H9 (cell line): ENCODE results near the gene INPP5A. TPM values are rescaled to one million over a fixed set of nuclear protein-coding genes. Genes with fewer than 3 reads are reported as not detected.

ENCODE experiments used
- DNase-seq: peaks from one replicate; pipeline ENCODE4 v3.0.0-alpha.2; 2017
- H2AFZ ChIP-seq: one replicate; pipeline ENCODE4 v1.6.1; 2013; ENCODE audit warnings: mild to moderate bottlenecking, low read length, control low read depth, moderate library complexity
- H2AK5ac ChIP-seq: 2 replicates; pipeline ENCODE4 v1.6.1; 2013; ENCODE audit warnings: low read length, control low read depth, mixed read lengths; ENCODE audit not compliant: insufficient read length
- H2BK120ac ChIP-seq: one replicate; pipeline ENCODE4 v1.6.1; 2013; ENCODE audit warnings: low read depth, mild to moderate bottlenecking, low read length, control low read depth, inconsistent platforms; ENCODE audit not compliant: poor library complexity, severe bottlenecking
- H2BK12ac ChIP-seq: 2 replicates; pipeline ENCODE4 v1.6.1; 2013; ENCODE audit warnings: low read length, control low read depth, mixed read lengths, low read depth; ENCODE audit not compliant: insufficient read length
- H2BK15ac ChIP-seq: 2 replicates; pipeline ENCODE4 v1.6.1; 2013; ENCODE audit warnings: low read depth, low read length, control low read depth
- H2BK20ac ChIP-seq: one replicate; pipeline ENCODE4 v1.6.1; 2013; ENCODE audit warnings: low read depth, mild to moderate bottlenecking, low read length, control low read depth, inconsistent platforms; ENCODE audit not compliant: poor library complexity, severe bottlenecking
- H2BK5ac ChIP-seq: 2 replicates; pipeline ENCODE4 v1.6.1; 2013; ENCODE audit warnings: low read length, control low read depth, mixed read lengths; ENCODE audit not compliant: insufficient read length
- H3K14ac ChIP-seq: 2 replicates; pipeline ENCODE4 v1.6.1; 2013; ENCODE audit warnings: low read length, control low read depth; ENCODE audit not compliant: insufficient read depth
- H3K18ac ChIP-seq: 2 replicates; pipeline ENCODE4 v1.6.1; 2013; ENCODE audit warnings: low read depth, mild to moderate bottlenecking, mixed read lengths, low read length, control low read depth; ENCODE audit not compliant: insufficient read length
- H3K23ac ChIP-seq: 2 replicates; pipeline ENCODE4 v1.6.1; 2013; ENCODE audit warnings: low read length, control low read depth, mixed read lengths, low read depth; ENCODE audit not compliant: insufficient read length
- H3K23me2 ChIP-seq: 2 replicates; pipeline ENCODE4 v1.6.1; 2013; ENCODE audit warnings: low read depth, mild to moderate bottlenecking, mixed read lengths, low read length, control low read depth; ENCODE audit not compliant: insufficient read length, poor library complexity, severe bottlenecking
- H3K27ac ChIP-seq: 2 replicates; pipeline ENCODE4 v1.5.1; 2013; ENCODE audit warnings: low read length, control low read depth, mixed read lengths, low read depth; ENCODE audit not compliant: insufficient read length
- H3K27me3 ChIP-seq: 2 replicates; pipeline ENCODE4 v1.6.1; 2013; ENCODE audit warnings: low read length, control low read depth, inconsistent platforms; ENCODE audit not compliant: insufficient read depth
- H3K4ac ChIP-seq: 2 replicates; pipeline ENCODE4 v1.6.1; 2013; ENCODE audit warnings: low read depth, mild to moderate bottlenecking, control low read depth, inconsistent platforms, low read length, moderate library complexity
- H3K4me1 ChIP-seq: 2 replicates; pipeline ENCODE4 v1.6.1; 2013; ENCODE audit warnings: low read length, control low read depth, inconsistent platforms; ENCODE audit not compliant: insufficient read depth
- H3K4me2 ChIP-seq: 2 replicates; pipeline ENCODE4 v1.6.1; 2013; ENCODE audit warnings: low read length, control low read depth, mixed read lengths; ENCODE audit not compliant: insufficient read length, insufficient read depth
- H3K56ac ChIP-seq: 2 replicates; pipeline ENCODE4 v1.6.1; 2013; ENCODE audit warnings: low read depth, mild to moderate bottlenecking, mixed read lengths, low read length, control low read depth; ENCODE audit not compliant: insufficient read length
- H3K79me1 ChIP-seq: 2 replicates; pipeline ENCODE4 v1.6.1; 2013; ENCODE audit warnings: low read depth, mild to moderate bottlenecking, moderate library complexity, low read length, control low read depth, inconsistent platforms; ENCODE audit not compliant: insufficient read depth, poor library complexity, severe bottlenecking
- H3K79me2 ChIP-seq: 2 replicates; pipeline ENCODE4 v1.6.1; 2013; ENCODE audit warnings: low read length, control low read depth, inconsistent platforms; ENCODE audit not compliant: insufficient read depth
- H3K9ac ChIP-seq: 2 replicates; pipeline ENCODE4 v1.6.1; 2013; ENCODE audit warnings: low read length, control low read depth, mixed read lengths; ENCODE audit not compliant: insufficient read length; ENCODE audit errors: extremely low read depth
- H3K9me3 ChIP-seq: one replicate; pipeline ENCODE4 v1.6.1; 2013; ENCODE audit warnings: low read depth, low read length, inconsistent platforms; ENCODE audit not compliant: control insufficient read depth
- H3T11ph ChIP-seq: one replicate; pipeline ENCODE4 v1.6.1; 2013; ENCODE audit warnings: mild to moderate bottlenecking, low read length, control low read depth, inconsistent platforms
- H4K20me1 ChIP-seq: one replicate; pipeline ENCODE4 v1.6.1; 2013; ENCODE audit not compliant: control insufficient read depth, insufficient read length, insufficient read depth
- H4K5ac ChIP-seq: 2 replicates; pipeline ENCODE4 v1.6.1; 2013; ENCODE audit warnings: low read depth, mild to moderate bottlenecking, mixed read lengths, low read length, control low read depth; ENCODE audit not compliant: insufficient read length
- H4K8ac ChIP-seq: replicated peaks from 2 replicates; pipeline ENCODE4 v1.6.1; 2013; ENCODE audit warnings: low read length, control low read depth, mixed read lengths, low read depth; ENCODE audit not compliant: insufficient read length
- H4K91ac ChIP-seq: 2 replicates; pipeline ENCODE4 v1.6.1; 2013; ENCODE audit warnings: low read depth, mild to moderate bottlenecking, moderate library complexity, mixed read lengths, low read length, control low read depth; ENCODE audit not compliant: insufficient read length
- H3K27ac Mint-ChIP-seq, 3 experiments: 2 replicates in 2 of 3; 3 replicates in 1 of 3; pipeline ENCODE4 v1.8.0; 2020 to 2021; ENCODE audit warnings: mixed read lengths in 3 of 3, mild to moderate bottlenecking in 1 of 3, moderate library complexity in 1 of 3
- H3K27me3 Mint-ChIP-seq: 2 replicates; pipeline ENCODE4 v1.8.0; 2021; ENCODE audit warnings: low read depth, mild to moderate bottlenecking, moderate library complexity, mixed read lengths
- H3K36me3 Mint-ChIP-seq, 3 experiments: 2 replicates in 2 of 3; 3 replicates in 1 of 3; pipeline ENCODE4 v1.8.0; 2020 to 2021; ENCODE audit warnings: low read depth in 3 of 3, mixed read lengths in 3 of 3; ENCODE audit not compliant: insufficient read depth in 1 of 3
- H3K4me1 Mint-ChIP-seq, 2 experiments: 2 replicates each; pipeline ENCODE4 v1.8.0; 2020; ENCODE audit warnings: mixed read lengths in 2 of 2
- H3K4me3 Mint-ChIP-seq, 2 experiments: 2 replicates in 1 of 2; 3 replicates in 1 of 2; pipeline ENCODE4 v1.8.0; 2020 to 2021; ENCODE audit warnings: mild to moderate bottlenecking in 2 of 2, mixed read lengths in 2 of 2, moderate library complexity in 1 of 2
- H3K9me3 Mint-ChIP-seq, 2 experiments: 2 replicates in 1 of 2; 3 replicates in 1 of 2; pipeline ENCODE4 v1.8.0; 2020; ENCODE audit warnings: mild to moderate bottlenecking in 2 of 2, mixed read lengths in 2 of 2, moderate library complexity in 1 of 2
- WGBS: extraction: QIAGEN DNeasy Blood & Tissue Kit; methylation state at CpG from one replicate; pipeline ENCODE4 v1.1.7; 2013; ENCODE audit warnings: missing lambda C conversion rate, low lambda C conversion rate, mixed read lengths; ENCODE audit not compliant: insufficient read length; ENCODE audit errors: extremely low coverage; 5-methylcytosine and 5-hydroxymethylcytosine counted together
- total RNA-seq: library from RNA; stranded (reverse); gene quantifications from 2 replicates; pipeline ENCODE4 v1.2.1, GENCODE V29; 2021
- TF ChIP-seq, protein P1 (sequence below): fragments of 200-600 bp; sonication (generic); conservative IDR thresholded peaks from 3 replicates; pipeline ENCODE4 v1.8.0; 2021; ENCODE audit warnings: antibody characterized with exemption, mild to moderate bottlenecking

INPP5A gene
- total RNA-seq, 1 experiment from 2014 or later: 17.7 TPM

- no peak for DNase-seq
- Histone ChIP-seq H3K4me2 (no peak overlapping the region), H4K8ac (no peak overlapping the region), H2BK20ac (no peak overlapping the region), H2BK120ac (no peak overlapping the region), H3K4me1 (no peaks in the 10 kb centered on the region; the same call in 1 of the 2 replicates), H3K9me3 (no peaks in the 10 kb centered on the region), H2AK5ac (no peak overlapping the region), H3K4ac (no peak overlapping the region), H4K20me1 (no peaks in the 10 kb centered on the region), H3K23ac (no peak overlapping the region), H4K5ac (no peak overlapping the region), H3K23me2 (no peaks in the 10 kb centered on the region), H3K27ac (no peak overlapping the region), H4K91ac (no peak overlapping the region), H3K9ac (no peak overlapping the region), H3K79me1 (peaks cover 5% of the 10 kb centered on the region), H3K18ac (no peak overlapping the region), H2BK12ac (no peak overlapping the region), H2AFZ (no peak overlapping the region), H3K56ac (no peak overlapping the region), H3K79me2 (peaks cover 2% of the 10 kb centered on the region; the same call in 1 of the 2 replicates), H2BK5ac (no peak overlapping the region), H3T11ph (no peak overlapping the region), H3K27me3 (no peaks in the 10 kb centered on the region), H2BK15ac (no peak overlapping the region), H3K14ac (no peak overlapping the region)
- peaks cover 26 to 43% of the 10 kb centered on the region in 2 experiments for H3K4me1 Mint-ChIP-seq
- H3K4me3 Mint-ChIP-seq: no peak overlapping the region
- no peak overlapping the region for H3K27ac Mint-ChIP-seq
- peaks cover 0 to 2% (median 0%) of the 10 kb centered on the region in 3 experiments; a peak in 2 of 7 replicates for H3K36me3 Mint-ChIP-seq
- no CpG with 5 or more reads among the region's 28 CpGs for WGBS
- TF ChIP-seq, protein P1, sequence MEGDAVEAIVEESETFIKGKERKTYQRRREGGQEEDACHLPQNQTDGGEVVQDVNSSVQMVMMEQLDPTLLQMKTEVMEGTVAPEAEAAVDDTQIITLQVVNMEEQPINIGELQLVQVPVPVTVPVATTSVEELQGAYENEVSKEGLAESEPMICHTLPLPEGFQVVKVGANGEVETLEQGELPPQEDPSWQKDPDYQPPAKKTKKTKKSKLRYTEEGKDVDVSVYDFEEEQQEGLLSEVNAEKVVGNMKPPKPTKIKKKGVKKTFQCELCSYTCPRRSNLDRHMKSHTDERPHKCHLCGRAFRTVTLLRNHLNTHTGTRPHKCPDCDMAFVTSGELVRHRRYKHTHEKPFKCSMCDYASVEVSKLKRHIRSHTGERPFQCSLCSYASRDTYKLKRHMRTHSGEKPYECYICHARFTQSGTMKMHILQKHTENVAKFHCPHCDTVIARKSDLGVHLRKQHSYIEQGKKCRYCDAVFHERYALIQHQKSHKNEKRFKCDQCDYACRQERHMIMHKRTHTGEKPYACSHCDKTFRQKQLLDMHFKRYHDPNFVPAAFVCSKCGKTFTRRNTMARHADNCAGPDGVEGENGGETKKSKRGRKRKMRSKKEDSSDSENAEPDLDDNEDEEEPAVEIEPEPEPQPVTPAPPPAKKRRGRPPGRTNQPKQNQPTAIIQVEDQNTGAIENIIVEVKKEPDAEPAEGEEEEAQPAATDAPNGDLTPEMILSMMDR: no peak
- H3K9me3 Mint-ChIP-seq: no peaks in the 10 kb centered on the region
- peaks cover 5% of the 10 kb centered on the region for H3K27me3 Mint-ChIP-seq
Measured at GRCh38 chr10:132543916-132544743, 6.5 kb downstream of the INPP5A start.
